ENCODE measurements around the gene DDX1.
"Not testable (repeated sequence)": the region's sequence is repeated elsewhere in the genome, so short reads cannot be mapped to it uniquely, and the experiment has no call there.

Gene DDX1

DNA sequence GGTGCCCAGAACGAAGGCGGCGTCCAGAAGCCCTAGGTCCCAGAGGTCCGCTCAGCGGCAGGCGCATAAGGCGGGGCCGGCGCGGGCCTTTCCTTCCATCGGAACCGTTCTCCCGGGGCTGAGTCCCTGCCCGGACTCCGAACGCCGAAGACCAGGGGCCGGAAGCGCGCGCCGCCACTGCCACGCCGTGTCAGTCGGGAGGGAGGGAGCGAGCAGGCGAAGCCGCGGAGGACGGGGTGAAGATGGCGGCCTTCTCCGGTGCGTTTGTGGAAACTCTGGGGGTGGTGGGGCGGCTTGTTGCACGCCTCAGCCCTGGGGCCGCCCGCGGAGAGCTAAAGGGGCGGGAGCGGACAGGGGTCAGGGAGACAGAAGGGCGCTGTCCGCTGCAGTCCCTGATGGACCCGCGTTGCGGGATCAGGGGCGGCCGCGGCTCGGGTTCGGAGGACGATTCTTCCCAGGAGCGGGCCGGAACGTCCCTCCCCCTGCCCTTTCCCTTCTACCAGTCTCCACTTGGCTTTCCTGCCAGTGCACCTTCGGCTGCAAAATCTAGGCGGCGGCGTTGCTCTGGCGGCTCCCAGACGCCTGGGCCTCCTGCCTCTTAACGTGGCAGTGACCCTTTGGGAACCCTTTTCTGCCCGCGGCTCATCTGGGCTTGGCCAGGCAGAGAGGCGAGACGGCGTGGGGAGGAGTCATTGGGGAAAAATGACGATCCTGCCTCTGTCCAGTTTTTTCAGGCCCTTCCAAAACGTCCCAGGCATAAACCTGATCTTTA lies at the start of gene DDX1:
Gene DDX1 (plus strand): TSS at position 177 of the 772 bp plus-strand sequence. CDS start 66 bp downstream, at position 243.
- Histone ChIP-seq H3K4me1 (ENCODE audit: control insufficient read depth, insufficient read depth, low read length) (peaks cover 4% of the 10 kb centered on the region), H3K9me3 (ENCODE audit: control insufficient read depth, insufficient read depth, low read length) (no peaks in the 10 kb centered on the region), H3K36me3 (ENCODE audit: control insufficient read depth, insufficient read depth, low read length) (peaks cover 10% of the 10 kb centered on the region), H3K9ac (ENCODE audit: low read depth, low read length) (peak within 1 kb of the TSS; percentile 97), H3K27me3 (ENCODE audit: control insufficient read depth, insufficient read depth, low read length) (no peaks in the 10 kb centered on the region), H3K4me3 (ENCODE audit: low read depth, low read length) (peak within 1 kb of the TSS; percentile 87)

DNA sequence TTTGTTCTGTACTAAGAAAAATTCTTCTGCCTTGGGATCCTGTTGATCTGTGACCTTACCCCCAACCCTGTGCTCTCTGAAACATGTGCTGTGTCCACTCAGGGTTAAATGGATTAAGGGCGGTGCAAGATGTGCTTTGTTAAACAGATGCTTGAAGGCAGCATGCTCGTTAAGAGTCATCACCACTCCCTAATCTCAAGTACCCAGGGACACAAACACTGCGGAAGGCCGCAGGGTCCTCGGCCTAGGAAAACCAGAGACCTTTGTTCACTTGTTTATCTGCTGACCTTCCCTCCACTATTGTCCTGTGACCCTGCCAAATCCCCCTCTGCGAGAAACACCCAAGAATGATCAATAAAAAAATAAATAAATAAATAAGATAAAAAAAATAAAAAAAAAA lies 49.4 kb upstream of the DDX1 start:
- H3K9ac ChIP-seq (ENCODE audit: low read depth, low read length); H3K36me3 ChIP-seq (ENCODE audit: control insufficient read depth, insufficient read depth, low read length); H3K4me1 ChIP-seq (ENCODE audit: control insufficient read depth, insufficient read depth, low read length); H3K27me3 ChIP-seq (ENCODE audit: control insufficient read depth, insufficient read depth, low read length); H3K9me3 ChIP-seq (ENCODE audit: control insufficient read depth, insufficient read depth, low read length); H3K4me3 ChIP-seq (ENCODE audit: low read depth, low read length): not testable (repeated sequence)

DNA sequence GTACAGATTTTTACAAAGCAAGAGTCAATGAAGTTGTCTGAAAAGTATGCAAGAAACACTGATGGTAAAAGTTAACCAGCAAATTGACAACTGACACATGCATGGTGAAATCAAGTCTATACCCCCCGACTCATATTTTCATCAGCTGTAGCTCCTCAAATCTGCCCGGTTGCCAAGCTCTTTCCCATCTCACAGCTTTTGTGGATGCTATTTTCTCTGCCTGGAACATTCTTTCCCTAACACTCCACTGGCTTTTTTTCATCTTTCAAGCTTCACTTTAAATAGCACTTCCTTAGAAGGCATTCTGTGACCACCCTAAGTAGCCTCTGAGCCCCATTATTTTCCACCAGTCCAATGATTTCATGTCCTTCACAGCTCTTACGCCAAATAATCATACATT lies 48.6 kb upstream of the DDX1 start:
- Histone ChIP-seq H3K36me3 (ENCODE audit: control insufficient read depth, insufficient read depth, low read length) (no peaks in the 10 kb centered on the region), H3K9ac (ENCODE audit: low read depth, low read length) (no peak overlapping the region), H3K4me3 (ENCODE audit: low read depth, low read length) (no peak overlapping the region), H3K4me1 (ENCODE audit: control insufficient read depth, insufficient read depth, low read length) (peaks cover 3% of the 10 kb centered on the region), H3K27me3 (ENCODE audit: control insufficient read depth, insufficient read depth, low read length) (no peaks in the 10 kb centered on the region), H3K9me3 (ENCODE audit: control insufficient read depth, insufficient read depth, low read length) (no peaks in the 10 kb centered on the region)

DNA sequence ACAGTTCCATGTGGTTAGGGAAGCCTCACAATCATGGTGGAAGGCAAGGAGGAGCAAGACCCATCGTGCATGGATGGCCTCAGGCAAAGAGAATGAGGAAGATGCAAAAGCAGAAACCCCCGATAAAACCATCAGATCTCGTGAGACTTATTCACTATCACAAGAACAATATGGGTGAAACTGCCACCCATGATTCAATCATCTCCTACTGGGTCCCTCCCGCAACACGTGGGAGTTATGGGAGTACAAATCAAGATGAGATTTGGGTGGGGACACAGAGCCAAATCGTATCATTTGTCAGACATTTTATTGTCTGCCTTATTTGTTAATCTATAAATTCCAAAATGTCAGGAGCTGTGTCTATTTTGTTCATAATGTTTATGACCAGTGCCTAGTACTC lies 48.1 kb upstream of the DDX1 start:
- Histone ChIP-seq H3K4me3 (ENCODE audit: low read depth, low read length) (no peak overlapping the region), H3K36me3 (ENCODE audit: control insufficient read depth, insufficient read depth, low read length) (no peaks in the 10 kb centered on the region), H3K27me3 (ENCODE audit: control insufficient read depth, insufficient read depth, low read length) (no peaks in the 10 kb centered on the region), H3K9me3 (ENCODE audit: control insufficient read depth, insufficient read depth, low read length) (no peaks in the 10 kb centered on the region), H3K4me1 (ENCODE audit: control insufficient read depth, insufficient read depth, low read length) (peaks cover 3% of the 10 kb centered on the region), H3K9ac (ENCODE audit: low read depth, low read length) (no peak overlapping the region)

DNA sequence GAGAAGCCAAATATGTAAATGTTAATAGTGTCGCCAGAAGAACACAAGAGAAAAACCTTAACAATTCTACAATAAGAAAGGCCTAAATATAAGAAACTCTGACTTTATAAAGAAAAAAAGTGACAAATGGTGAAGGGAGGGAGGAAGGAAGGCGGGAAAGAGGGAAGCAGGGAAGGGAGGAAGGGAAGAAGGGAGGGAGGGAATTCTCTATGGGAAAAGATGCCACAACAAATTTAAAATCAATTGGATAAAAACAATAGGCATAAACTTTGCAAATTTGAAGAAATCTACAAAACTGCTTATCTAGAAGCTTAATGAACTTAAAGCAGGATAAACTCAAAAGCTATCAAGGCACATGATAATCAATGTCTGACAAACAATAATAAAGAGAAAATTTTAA lies 47.4 kb upstream of the DDX1 start:
- Histone ChIP-seq H3K27me3 (ENCODE audit: control insufficient read depth, insufficient read depth, low read length) (no peaks in the 10 kb centered on the region), H3K9me3 (ENCODE audit: control insufficient read depth, insufficient read depth, low read length) (no peaks in the 10 kb centered on the region), H3K4me3 (ENCODE audit: low read depth, low read length) (no peak overlapping the region), H3K9ac (ENCODE audit: low read depth, low read length) (no peak overlapping the region), H3K36me3 (ENCODE audit: control insufficient read depth, insufficient read depth, low read length) (no peaks in the 10 kb centered on the region), H3K4me1 (ENCODE audit: control insufficient read depth, insufficient read depth, low read length) (peaks cover 3% of the 10 kb centered on the region)

DNA sequence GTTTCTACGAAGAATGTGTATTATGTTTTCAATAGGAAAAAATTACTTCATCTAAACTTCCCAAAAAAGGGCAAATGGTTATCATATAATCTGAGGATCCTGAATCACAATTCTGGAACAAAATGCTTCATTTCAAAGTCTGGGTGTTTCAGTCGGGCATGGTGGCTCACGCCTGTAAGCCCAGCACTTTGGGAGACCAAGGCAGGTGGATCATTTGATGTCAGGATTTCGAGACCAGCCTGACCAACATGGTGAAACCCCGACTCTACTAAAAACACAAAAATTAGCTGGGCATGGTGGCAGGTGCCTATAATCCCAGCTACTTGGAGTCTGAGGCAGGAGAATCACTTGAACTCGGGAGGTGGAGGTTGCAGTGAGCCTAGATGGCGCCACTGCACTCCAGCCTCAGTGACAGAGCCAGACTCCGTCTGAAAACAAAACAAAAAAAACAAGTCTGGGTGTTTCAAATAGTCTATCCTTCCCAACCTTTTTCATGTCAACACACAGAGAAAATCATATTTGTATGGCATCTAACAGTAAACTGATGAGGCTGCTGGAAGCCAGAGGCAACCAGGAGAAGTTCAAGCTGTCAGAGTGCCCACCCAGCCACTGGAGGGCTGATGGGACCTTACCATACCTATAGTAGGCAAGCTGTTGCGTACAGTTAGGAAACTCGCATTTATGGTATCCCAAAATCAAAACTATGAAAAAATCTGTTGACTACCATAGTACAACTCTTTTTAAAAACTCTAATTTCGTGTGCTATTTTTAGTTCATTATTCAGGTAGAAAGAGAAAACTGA lies 45.2 kb upstream of the DDX1 start:
- Histone ChIP-seq H3K27me3 (ENCODE audit: control insufficient read depth, insufficient read depth, low read length) (no peaks in the 10 kb centered on the region), H3K9ac (ENCODE audit: low read depth, low read length) (no peak overlapping the region), H3K36me3 (ENCODE audit: control insufficient read depth, insufficient read depth, low read length) (no peaks in the 10 kb centered on the region), H3K9me3 (ENCODE audit: control insufficient read depth, insufficient read depth, low read length) (no peaks in the 10 kb centered on the region), H3K4me1 (ENCODE audit: control insufficient read depth, insufficient read depth, low read length) (peaks cover 3% of the 10 kb centered on the region), H3K4me3 (ENCODE audit: low read depth, low read length) (no peak overlapping the region)

DNA sequence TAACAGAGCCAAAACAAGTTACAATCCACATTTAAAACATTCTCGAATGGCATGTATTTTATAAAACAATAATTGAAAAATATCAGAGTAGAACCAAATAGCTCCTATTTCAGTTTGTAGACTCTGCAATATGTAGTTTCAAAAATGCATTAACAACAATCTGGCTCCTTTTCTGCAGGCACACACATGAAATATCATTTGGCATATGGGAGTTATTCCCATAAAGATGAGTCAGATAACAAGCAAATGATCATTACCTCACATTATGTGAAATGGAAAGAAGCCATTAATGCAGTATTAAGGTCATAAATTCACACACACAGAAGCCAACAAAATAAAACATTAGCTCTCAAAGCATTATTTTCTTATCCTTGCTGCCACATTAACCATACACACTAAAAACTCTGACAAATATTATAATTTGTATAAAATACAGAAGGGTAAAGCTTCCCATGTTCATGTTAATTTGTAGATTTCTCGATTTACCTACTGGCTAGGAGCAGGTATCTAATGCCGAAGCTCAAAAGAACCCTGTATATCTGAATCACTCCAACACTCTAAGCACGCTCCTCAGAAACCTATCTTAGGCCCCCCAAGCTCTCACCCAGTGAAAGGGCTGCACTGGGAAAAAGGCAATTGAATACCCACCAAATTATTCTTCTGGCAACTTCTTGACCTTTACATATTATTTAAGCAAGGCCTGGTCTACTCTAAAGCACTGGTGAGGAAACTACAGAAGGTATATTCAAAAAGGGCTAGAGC lies 44.4 kb upstream of the DDX1 start:
- Histone ChIP-seq H3K27me3 (ENCODE audit: control insufficient read depth, insufficient read depth, low read length) (no peaks in the 10 kb centered on the region), H3K9me3 (ENCODE audit: control insufficient read depth, insufficient read depth, low read length) (no peaks in the 10 kb centered on the region), H3K36me3 (ENCODE audit: control insufficient read depth, insufficient read depth, low read length) (no peaks in the 10 kb centered on the region), H3K9ac (ENCODE audit: low read depth, low read length) (no peak overlapping the region), H3K4me1 (ENCODE audit: control insufficient read depth, insufficient read depth, low read length) (peaks cover 3% of the 10 kb centered on the region), H3K4me3 (ENCODE audit: low read depth, low read length) (no peak overlapping the region)

DNA sequence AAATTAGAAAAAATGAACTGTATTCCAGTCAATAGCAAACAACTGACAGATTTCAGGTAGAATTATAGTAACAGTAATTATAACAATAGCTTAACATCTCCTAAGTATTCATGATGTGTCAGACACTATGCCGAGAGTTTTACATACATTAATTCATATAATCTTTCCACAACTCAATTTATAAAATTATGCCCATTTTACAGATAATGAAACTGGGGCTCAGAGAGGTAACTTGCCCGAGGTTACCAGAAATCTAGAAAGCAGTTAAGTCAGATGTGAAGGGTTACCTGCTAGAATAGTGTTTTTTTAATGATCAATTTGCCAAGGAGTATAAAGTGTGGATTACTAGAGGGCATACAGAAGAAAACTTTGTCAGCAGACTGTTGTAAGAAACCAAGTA lies 42.7 kb upstream of the DDX1 start:
- H3K9ac ChIP-seq (ENCODE audit: low read depth, low read length), result no peak overlapping the region
- no peaks in the 10 kb centered on the region for H3K9me3 ChIP-seq (ENCODE audit: control insufficient read depth, insufficient read depth, low read length)
- H3K36me3 ChIP-seq (ENCODE audit: control insufficient read depth, insufficient read depth, low read length), result no peaks in the 10 kb centered on the region
- H3K4me1 ChIP-seq (ENCODE audit: control insufficient read depth, insufficient read depth, low read length), result no peaks in the 10 kb centered on the region
- H3K27me3 ChIP-seq (ENCODE audit: control insufficient read depth, insufficient read depth, low read length), result no peaks in the 10 kb centered on the region
- H3K4me3 ChIP-seq (ENCODE audit: low read depth, low read length), result no peak overlapping the region

DNA sequence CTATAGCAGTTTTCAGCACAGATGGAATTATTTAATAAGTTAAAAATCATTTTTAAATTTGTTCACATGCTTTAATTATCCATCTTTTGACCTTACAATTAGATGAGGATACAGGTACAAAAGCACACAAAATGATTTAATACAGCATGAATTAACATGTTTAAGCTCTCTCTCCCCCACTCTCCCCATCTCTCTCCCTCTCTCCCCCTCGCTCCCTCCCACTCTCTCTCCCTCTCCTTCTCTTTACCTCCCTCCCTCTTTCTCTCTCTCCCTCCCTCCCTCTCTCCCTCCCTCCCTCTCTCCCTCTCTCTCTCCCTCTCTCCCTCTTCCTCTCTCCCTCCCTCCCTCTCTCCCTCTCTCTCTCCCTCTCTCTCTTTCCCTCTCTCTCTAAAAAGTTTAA lies 38.1 kb upstream of the DDX1 start:
- Histone ChIP-seq H3K4me1 (ENCODE audit: control insufficient read depth, insufficient read depth, low read length) (no peaks in the 10 kb centered on the region), H3K9me3 (ENCODE audit: control insufficient read depth, insufficient read depth, low read length) (no peaks in the 10 kb centered on the region), H3K9ac (ENCODE audit: low read depth, low read length) (no peak overlapping the region), H3K36me3 (ENCODE audit: control insufficient read depth, insufficient read depth, low read length) (no peaks in the 10 kb centered on the region), H3K27me3 (ENCODE audit: control insufficient read depth, insufficient read depth, low read length) (no peaks in the 10 kb centered on the region), H3K4me3 (ENCODE audit: low read depth, low read length) (no peak overlapping the region)

DNA sequence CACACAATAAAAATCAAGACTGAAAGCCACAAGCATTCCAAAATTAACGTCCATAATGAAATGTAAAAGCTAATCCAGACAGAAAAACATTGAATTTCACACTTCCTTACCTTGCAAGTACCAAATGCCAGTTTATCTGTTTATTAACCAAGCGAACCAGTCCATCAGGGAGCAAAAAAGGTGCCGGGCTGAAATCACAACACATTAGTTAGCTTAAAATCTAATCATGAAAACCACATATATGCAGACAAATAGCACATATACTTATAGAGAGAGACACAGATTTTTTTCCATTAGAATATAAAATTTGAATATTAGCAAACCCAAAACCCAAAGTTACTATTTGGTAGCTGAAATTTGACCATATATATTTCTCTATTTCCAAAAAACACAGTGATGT lies 37.7 kb upstream of the DDX1 start:
- Histone ChIP-seq H3K4me3 (ENCODE audit: low read depth, low read length) (no peak overlapping the region), H3K9me3 (ENCODE audit: control insufficient read depth, insufficient read depth, low read length) (no peaks in the 10 kb centered on the region), H3K27me3 (ENCODE audit: control insufficient read depth, insufficient read depth, low read length) (no peaks in the 10 kb centered on the region), H3K9ac (ENCODE audit: low read depth, low read length) (no peak overlapping the region), H3K36me3 (ENCODE audit: control insufficient read depth, insufficient read depth, low read length) (no peaks in the 10 kb centered on the region), H3K4me1 (ENCODE audit: control insufficient read depth, insufficient read depth, low read length) (no peaks in the 10 kb centered on the region)

DNA sequence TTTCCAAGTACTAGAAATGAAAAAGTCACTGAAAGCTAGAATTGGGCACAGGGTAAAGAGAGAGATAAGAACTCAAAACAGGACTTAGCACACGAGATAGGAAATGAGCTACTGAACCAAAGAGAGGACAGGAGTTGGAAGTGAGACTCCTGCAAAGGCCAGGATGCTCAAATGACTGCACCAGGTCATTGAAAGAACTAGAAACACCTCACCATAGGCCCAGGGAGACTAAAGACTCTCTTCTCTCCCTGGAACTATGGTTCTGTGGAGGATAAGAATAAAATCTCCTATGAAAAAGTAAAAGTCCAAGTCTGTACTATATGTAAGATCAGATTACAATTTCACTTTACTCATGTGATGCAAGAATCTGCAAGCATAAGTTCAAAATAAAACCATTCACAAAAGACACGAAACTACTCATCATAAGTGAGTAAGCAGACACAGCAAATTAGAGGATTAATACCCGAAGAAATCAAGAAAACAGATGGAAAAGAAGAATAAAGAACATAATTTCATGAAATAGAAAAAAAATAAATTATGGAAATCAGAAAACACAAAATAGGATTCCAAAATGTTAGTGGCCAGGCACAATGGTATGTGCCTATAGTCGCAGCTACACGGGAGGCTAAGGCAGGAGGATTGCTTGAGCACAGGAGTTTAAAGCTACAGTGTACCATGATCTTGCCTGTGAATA lies 37.0 kb upstream of the DDX1 start:
- Histone ChIP-seq H3K27me3 (ENCODE audit: control insufficient read depth, insufficient read depth, low read length) (no peaks in the 10 kb centered on the region), H3K4me1 (ENCODE audit: control insufficient read depth, insufficient read depth, low read length) (no peaks in the 10 kb centered on the region), H3K36me3 (ENCODE audit: control insufficient read depth, insufficient read depth, low read length) (no peaks in the 10 kb centered on the region), H3K9ac (ENCODE audit: low read depth, low read length) (no peak overlapping the region), H3K4me3 (ENCODE audit: low read depth, low read length) (no peak overlapping the region), H3K9me3 (ENCODE audit: control insufficient read depth, insufficient read depth, low read length) (no peaks in the 10 kb centered on the region)
